GM12878 (cell line): Measurements from ENCODE around the gene AHNAK2.

Source experiments
- BCL11A ChIP-seq: IDR thresholded peaks from 2 replicates; pipeline ENCODE4 v1.6.1; 2011; ENCODE audit warnings: low read depth, low read length
- CHD4 ChIP-seq: fragments of 200-600 bp; sonication (generic); IDR thresholded peaks from 2 replicates; pipeline ENCODE4 v1.6.1; 2016; ENCODE audit warnings: mild to moderate bottlenecking
- ETV6 ChIP-seq, 2 experiments: fragments of 450-650 bp in 1 of 2; IDR thresholded peaks in 1 of 2; conservative IDR thresholded peaks in 1 of 2; 2 replicates each; pipeline ENCODE4 v1.6.1; 2014; ENCODE audit warnings: antibody characterized with exemption in 1 of 2, borderline replicate concordance in 1 of 2, low read depth in 1 of 2, mild to moderate bottlenecking in 1 of 2, moderate library complexity in 1 of 2
- GABPA ChIP-seq: IDR thresholded peaks from 2 replicates; pipeline ENCODE4 v1.6.1; 2014; ENCODE audit warnings: antibody characterized with exemption, low read depth, mild to moderate bottlenecking, inconsistent platforms
- HCFC1 ChIP-seq: fragments of 150-350 bp; IDR thresholded peaks from 2 replicates; pipeline ENCODE4 v1.6.1; 2014; ENCODE audit warnings: low read length
- HDAC6 ChIP-seq: fragments of 200-600 bp; sonication (generic); IDR thresholded peaks from one replicate; pipeline ENCODE4 v1.8.0; 2017; ENCODE audit warnings: antibody characterized with exemption; ENCODE audit not compliant: unreplicated experiment
- POLR2A ChIP-seq: IDR thresholded peaks from 2 replicates; pipeline ENCODE4 v1.6.1; 2011; ENCODE audit warnings: low read depth, mild to moderate bottlenecking, low read length
- SP1 ChIP-seq: IDR thresholded peaks from one replicate; pipeline ENCODE4 v1.6.1; 2011; ENCODE audit warnings: low read depth, low read length
- SREBF1 ChIP-seq: IDR thresholded peaks from 2 replicates; pipeline ENCODE4 v1.6.1; 2012; ENCODE audit warnings: mild to moderate bottlenecking, low read length
- TBL1XR1 ChIP-seq: IDR thresholded peaks from 2 replicates; pipeline ENCODE4 v1.6.1; 2012; ENCODE audit warnings: low read depth, low read length, improper control_type of control experiment
- TCF12 ChIP-seq: IDR thresholded peaks from 2 replicates; pipeline ENCODE4 v1.6.1; 2011; ENCODE audit warnings: low read depth, mild to moderate bottlenecking, low read length
- USF2 ChIP-seq: IDR thresholded peaks from 2 replicates; pipeline ENCODE4 v1.6.1; 2011; ENCODE audit warnings: low read depth, low read length, improper control_type of control experiment, borderline replicate concordance
- ZNF274 ChIP-seq: IDR thresholded peaks from one replicate; pipeline ENCODE4 v1.8.0; 2011; ENCODE audit not compliant: insufficient read length, insufficient read depth
- TF ChIP-seq, protein P1 (sequence below), 3 experiments: IDR thresholded peaks in 2 of 3; conservative IDR thresholded peaks in 1 of 3; 2 replicates each; pipeline ENCODE4 v1.5.1; 2011; ENCODE audit warnings: low read depth in 3 of 3, low read length in 3 of 3, mild to moderate bottlenecking in 3 of 3, control low read depth in 2 of 3, moderate library complexity in 2 of 3, inconsistent platforms in 1 of 3, mixed read lengths in 1 of 3; ENCODE audit not compliant: control insufficient read depth in 2 of 3, insufficient read depth in 1 of 3; ENCODE audit errors: extremely low read depth in 1 of 3

DNA sequence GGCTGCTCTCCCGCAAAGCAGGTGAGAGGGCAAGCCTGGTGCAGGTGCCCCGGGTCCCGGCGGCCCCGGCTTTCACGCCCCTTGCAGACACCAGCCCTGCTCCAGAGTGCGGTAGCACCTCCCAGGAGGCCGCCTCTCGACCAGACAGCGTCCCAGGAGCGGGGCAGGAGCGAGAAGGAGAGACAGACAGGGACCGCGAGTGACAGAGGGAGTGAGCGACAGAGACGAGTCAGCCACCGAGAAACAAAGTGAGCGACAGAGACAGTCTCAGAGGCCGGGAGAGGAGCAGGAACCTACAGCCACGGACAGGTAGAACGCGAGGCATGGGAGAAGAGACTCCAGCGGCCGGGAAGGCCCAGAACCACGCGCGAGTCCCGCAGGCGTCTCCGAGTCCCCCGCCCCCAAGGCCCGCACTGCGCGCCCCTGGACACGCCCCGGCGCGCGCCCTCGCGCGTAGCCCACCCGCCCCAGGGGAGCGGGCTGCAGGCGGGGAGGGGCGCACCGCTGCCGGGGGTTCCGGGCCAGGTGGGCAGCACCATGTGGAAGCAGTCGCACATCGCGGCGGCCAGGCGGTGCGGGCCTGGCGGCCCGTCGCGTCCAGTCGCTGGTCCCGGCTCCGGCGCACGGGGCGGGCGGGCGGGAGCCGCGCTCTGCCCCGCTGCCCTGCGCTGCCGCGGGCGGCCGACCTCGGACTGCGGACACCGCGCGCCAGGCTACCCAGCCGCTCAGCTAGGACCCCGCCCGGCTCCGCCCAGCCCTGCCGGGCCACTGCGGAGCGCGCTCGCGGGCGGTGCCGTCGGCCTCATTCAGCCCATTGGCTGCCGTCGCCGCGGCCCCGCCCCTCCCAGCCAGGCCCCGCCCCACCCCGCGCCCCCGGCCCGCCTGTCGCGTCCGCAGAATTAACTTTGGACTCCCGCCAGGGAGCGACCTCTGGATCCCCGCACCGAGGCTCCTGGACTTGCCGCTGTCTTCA, at the start of gene AHNAK2:
- TF ChIP-seq, protein P1, sequence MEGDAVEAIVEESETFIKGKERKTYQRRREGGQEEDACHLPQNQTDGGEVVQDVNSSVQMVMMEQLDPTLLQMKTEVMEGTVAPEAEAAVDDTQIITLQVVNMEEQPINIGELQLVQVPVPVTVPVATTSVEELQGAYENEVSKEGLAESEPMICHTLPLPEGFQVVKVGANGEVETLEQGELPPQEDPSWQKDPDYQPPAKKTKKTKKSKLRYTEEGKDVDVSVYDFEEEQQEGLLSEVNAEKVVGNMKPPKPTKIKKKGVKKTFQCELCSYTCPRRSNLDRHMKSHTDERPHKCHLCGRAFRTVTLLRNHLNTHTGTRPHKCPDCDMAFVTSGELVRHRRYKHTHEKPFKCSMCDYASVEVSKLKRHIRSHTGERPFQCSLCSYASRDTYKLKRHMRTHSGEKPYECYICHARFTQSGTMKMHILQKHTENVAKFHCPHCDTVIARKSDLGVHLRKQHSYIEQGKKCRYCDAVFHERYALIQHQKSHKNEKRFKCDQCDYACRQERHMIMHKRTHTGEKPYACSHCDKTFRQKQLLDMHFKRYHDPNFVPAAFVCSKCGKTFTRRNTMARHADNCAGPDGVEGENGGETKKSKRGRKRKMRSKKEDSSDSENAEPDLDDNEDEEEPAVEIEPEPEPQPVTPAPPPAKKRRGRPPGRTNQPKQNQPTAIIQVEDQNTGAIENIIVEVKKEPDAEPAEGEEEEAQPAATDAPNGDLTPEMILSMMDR (IDR thresholded peaks at IDR 0.05 in 2 of 3, conservative IDR thresholded peaks at IDR 0.05 in 1 of 3; ENCODE audit: control insufficient read depth in 2 of 3, extremely low read depth in 1 of 3, insufficient read depth in 1 of 3, low read depth in 3 of 3, low read length in 3 of 3), result no peak
- TF ChIP-seq SREBF1 (no peak), POLR2A (no peak), TBL1XR1 (no peak), GABPA (no peak), USF2 (no peak), HCFC1 (no peak), ETV6 (conservative IDR thresholded peaks at IDR 0.05 in 1 of 2, IDR thresholded peaks at IDR 0.05 in 1 of 2; ENCODE audit: borderline replicate concordance in 1 of 2, low read depth in 1 of 2) (no peak), BCL11A (no peak), TCF12 (no peak), SP1 (no peak), ZNF274 (no peak), CHD4 (no peak), HDAC6 (no peak)
